ENCODE measurements around the gene DIP2B.

DNA sequence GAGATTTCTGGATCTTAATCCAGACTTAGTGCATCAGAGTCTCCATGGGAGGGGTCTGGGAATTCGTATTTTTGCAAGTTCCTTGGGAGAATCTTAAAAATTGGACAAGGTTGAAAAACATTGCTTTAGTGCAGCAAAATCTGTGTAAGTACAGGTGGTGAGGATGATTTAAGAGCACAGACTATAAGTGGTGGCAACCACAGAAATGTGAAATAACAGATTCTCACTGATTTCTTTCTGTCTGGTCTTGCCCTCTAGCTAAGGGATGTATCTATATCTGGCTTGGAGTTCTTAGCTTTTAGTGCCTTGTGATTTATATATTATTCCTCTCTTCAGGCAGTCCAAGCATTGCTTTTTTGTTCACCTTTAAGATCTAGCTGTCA is 116.2 kb downstream of the DIP2B start:
- TF ChIP-seq CTCF (IDR thresholded peaks at IDR 0.05; ENCODE audit: insufficient read depth, low read length, poor library complexity, severe bottlenecking) (no peak), EZH2phosphoT487 (conservative IDR thresholded peaks at IDR 0.05; ENCODE audit: low read length) (no peak)

All from SU-DHL-6 (cell line).